GM18909 (cell line): ENCODE results near the gene CTPS1.

Experiments
- ATAC-seq: cut with Tn5 transposase; IDR thresholded peaks from one replicate; pipeline ENCODE4 v1.9.1; 2021; ENCODE audit warnings: mild to moderate bottlenecking; ENCODE audit not compliant: unreplicated experiment, poor library complexity

Gene CTPS1

DNA sequence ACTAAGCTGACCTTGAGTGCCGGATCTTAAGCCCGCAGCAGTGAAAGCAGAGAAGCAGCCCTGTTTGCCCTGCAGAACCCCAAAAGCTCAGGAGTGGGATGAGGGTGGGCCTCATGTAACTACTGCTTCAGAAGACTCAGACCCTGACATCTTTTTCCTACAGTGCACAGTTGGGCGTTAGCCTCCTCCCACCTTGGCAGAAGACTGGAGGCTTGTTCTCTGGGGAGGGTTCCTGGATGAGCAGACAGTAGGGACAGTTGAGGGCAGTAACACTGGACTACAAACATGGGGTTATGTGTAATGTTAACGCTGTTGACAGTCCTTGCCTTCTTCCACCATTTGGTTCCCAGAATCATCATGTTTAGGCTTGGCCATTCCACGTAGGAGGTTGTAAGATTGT, 9.6 kb downstream of the CTPS1 start:
- no peak for ATAC-seq

DNA sequence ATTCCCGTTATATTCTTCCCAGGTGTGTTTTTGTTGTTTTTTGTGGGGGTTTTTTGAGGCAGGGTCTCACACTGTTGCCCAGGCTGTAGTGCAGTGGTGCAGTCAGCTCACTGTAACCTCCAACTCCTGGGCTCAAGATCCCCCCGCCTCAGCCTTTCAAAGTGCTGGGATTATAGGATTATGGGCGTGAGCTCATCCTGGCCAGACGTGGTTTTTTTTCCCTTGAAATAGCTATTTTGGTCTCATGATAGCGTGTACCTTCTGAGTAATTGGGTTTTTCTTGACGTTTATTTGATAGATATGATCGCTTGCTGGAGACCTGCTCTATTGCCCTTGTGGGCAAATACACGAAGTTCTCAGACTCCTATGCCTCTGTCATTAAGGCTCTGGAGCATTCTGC, 17.6 kb downstream of the CTPS1 start:
- ATAC-seq, result no peak

DNA sequence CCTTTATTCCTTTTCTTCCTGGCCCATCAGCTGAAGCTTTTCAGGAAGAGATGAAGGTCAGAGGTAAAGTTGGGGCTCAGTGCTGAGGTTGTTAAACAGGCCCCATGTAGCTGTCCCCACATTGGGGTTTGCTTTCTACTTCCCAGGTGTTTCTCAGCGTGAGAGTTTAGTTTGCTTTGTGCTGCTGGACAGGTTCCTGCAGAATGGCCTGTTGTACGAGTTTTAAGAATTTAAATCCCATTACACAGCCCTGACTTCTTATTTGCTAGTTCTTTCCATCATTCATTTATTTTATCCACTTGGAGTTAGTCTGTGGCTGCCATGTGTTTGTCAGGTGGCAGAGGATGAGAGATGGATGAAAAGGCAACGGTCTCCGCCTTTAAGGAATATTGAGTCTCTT, 19.2 kb downstream of the CTPS1 start:
- ATAC-seq, result no peak

DNA sequence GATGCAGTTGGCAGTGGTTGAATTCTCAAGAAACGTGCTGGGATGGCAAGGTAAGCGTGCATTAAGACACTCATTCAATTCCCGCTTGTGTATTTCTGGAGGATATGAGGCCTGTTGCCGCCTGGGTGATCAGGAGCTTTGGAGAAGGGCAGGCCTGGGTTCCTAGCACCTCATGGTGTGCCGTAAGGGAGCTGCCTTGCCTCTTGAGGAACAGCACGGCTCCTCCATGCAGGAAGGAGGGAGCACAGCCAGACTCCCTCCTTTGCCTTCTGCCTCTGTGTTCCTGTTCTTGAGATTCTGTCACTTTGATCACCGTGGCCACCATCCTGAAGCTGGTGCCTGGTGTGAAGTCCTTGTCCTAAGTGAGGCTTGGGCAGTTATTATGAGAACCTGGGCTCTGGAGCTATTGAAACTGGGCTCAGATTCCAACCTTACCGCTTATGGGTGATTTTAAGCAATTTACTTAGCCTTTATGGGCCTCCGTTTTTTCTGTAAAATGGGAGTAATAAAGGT, 23.7 kb downstream of the CTPS1 start:
- ATAC-seq, result no peak

DNA sequence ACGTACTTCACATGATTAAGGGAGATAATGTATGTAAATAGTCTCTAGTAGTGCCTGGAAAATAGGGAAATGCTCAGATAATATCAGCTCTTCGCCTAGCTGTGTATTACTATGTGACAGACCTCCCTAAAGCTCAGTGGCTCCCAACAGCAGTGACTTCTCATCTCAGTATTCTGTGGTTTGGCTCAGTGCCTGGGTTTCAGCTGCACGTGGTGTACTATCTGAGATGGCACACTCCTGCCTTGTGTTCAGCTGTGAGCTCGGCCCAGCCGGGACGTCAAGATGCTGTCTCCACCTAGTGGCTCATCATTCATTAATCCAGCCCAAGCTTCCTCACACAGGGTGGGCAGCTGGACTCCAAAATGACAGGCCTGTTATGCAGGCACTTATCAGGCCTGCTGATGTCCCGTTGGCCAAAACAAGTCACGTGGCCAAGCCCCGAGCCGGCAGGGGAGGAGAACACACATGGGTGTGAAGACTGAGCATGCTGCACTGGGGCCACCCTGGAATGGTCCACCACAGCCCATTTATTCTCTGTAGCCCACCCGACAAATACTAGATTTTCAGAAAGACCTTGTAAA, 24.2 kb downstream of the CTPS1 start:
- ATAC-seq, result peak; percentile 98

DNA sequence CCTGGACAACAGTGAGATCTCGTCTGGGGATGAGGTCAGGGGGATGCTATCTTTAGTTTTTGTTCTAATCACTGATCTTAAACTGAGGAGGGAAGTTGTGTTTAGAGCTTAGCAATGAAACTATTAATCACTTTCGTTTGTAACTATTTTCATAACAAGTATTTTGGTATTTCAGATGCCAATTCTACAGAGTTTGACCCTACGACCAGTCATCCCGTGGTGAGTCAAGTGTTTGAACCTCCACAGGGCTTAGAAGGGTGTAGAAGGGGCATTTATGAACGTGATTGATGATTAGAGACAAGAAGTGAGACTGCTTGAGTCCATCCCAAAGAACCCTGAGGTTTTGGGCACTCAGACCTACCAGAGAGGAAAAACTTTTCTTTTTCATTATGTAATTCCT, 26.4 kb downstream of the CTPS1 start:
- no peak for ATAC-seq

DNA sequence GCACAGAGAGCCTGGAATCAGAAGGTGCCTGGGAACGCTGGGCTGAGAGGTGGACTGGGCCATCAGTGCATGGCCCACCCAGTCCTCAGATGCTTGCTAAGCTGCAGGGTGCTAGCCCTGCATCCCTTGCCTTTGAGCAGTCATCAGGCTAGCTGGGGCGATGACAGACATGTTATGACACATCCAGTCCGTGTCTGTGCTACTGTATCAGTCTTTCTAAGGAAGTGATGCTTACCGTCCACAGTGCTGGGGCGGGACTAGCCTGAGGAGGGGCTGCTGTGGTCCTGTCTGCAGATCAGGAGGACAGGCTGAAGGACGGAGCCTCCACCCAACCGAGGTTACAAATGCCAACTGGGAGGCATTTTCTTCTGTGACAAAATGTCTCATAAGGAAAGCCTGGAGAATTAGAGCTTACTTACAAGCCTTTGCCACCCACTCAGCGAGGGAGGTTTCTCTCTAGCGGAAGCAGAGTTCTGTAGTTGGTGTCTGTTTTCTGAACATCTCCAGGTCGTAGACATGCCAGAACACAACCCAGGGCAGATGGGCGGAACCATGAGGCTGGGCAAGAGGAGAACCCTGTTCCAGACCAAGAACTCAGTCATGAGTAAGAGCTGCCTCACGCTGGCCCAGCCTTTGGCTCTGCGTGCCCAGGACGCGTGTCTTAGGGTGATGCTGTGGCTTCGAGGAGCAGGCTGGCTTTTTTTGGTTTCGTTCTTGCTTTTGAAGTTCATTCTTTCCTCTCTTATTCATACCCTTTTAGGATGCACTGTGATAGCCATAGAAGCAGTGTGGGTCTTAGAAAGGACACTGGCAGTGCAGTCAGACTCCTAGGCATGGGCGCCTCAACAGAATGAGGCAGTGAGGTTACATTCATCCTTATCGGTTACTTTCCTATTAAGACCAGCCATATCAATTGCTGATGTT, 27.7 kb downstream of the CTPS1 start:
- ATAC-seq, result no peak

DNA sequence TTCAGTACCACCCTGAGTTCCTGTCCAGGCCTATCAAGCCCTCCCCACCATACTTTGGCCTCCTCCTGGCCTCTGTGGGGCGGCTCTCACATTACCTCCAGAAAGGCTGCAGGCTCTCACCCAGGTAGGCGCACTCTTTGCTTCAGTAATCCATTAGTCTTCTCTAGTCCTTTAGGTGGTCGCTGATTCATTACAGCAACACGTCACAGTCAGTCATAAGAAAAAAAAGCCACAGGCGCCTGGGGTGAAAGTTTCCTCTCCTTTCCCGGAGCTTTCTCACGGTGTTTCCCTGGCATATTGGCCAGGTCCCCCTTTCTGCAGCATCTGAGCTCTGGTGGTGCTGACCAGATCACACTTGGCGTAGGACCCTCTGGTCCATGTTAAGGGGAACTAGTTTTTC, 30.0 kb downstream of the CTPS1 start:
- ATAC-seq, result no peak

DNA sequence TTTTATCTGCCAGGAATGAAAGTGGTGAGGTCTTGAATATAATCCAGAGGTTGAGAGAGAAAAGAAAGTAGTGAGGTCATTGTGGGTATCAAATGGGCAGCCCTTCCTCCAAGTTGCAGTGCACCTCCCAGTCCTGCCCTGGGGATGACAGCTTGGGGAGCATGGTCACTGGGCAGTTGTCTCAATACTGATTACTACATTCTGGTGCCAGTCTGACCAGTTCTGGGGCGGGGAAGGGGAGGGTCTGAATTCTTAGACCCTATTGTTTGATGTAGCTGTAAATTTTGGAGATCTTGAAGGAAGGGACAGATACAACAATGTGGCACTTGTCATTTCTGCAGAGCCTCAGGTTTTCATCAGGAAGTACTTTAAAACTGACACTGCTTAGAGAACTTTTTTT, 30.8 kb downstream of the CTPS1 start:
- no peak for ATAC-seq

DNA sequence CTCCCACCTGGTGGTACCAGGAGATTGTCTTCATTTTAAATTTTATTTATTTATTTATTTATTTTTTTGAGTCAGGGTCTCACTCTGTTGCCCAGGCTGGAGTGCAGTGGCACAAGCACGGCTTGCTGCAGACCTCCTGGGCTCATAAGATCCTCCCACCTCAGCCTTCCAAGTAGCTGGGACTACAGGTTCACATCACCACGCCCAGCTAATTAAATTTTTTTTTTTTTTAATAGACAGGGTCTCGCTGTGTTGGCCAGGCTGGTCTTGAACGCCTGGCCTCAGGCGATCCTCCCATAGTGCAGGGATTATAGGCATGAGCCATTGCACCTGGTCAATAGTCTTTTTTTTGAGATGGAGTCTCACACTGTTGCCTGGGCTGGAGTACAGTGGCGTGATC, 33.5 kb downstream of the CTPS1 start:
- no peak for ATAC-seq

DNA sequence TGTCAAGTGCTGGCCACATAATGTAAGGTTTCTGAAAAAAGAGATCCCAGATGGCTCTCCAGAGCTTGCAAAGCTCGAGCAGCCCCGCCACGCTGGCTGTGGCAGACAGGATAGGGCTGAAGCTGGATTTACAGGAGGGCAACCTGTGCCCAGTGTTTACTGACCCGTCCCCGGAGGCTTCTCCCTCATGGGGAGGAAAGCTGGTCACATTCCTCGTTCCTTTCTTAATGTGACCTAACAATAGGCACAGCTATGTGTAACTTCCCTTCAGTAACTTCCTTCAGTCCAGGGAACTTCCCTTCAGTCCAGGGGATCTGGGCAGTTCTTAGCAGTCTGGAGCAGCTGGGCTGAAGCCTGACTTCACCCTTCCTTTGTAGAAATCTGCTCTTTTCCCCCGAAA, 34.3 kb downstream of the CTPS1 start:
- ATAC-seq, result no peak

DNA sequence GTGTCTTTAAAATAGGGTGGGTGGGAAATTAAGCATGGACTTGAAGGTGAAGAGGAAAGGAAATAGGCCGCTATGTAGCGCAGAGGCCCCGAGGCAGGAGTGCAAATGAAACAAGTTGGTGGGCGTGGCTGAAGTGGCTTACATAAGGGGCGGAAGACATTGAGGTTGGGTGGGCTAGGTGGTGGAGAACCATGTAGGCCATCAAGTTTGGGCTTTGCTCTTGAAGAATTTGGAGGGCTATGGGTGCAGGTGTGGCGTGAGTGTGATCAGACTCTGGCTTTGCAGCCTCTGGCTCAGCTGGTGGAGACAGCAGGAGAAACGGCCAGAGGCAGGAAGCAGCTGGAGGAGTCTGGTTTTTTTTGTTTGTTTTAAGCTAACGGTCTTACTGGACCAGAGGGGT, 35.4 kb downstream of the CTPS1 start:
- no peak for ATAC-seq

DNA sequence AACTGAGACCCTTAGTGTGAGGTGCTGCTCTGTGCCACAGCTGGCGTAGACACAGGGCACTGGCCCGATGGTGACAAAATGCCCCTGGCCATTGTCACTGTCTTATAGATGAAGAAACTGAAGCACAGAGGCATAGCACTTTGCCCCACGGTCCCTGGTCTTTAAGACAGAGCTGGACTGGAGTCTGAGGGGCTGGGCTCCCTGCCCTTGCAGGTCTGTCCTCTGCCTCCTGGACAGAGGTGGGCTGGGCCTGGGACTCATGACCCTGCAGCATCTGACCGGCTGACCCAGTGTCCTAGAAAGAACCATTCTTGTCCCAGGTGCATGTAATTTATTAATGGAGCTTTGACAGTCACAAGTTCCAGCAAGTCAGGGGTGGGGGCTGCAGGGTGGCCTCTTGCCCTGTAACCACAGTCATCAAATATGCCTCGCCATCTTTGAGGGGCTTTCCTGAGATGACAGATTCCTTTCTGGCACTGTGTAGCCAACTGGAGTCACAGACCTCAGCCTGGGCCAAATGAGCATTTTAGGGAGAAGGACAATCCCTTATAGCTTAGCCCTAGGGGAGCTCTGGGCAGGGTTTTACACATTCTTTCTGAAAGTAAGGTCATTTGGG, 35.9 kb downstream of the CTPS1 start:
- no peak for ATAC-seq

DNA sequence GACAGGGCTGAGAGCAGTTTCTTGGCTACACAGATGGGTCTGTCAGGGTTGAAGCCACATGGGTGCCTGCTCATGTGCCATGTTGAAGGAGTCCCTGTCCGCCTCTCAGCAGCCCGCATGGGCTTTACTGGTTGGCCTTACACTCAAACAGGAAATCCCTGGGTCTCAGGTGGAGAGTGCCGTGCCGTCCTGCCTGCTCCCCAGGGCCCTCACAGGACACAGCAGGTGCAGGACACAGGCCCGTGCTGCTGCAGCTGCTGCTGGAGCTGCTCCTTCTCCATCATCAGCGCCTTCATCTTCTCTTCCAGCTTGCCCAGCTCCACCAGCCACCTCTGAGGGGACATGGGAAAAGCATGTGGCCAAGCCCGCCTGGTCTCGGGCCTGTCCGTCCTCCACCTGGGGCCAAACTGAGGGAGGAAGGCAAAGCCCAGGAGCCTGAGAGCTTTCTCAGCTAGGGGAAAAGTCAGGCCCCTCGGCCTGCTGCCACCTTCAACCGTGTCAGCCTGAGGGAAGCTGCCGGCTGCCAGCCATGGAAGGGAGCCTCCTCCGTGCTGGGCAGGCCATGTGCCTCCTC, 36.5 kb downstream of the CTPS1 start:
- no peak for ATAC-seq

DNA sequence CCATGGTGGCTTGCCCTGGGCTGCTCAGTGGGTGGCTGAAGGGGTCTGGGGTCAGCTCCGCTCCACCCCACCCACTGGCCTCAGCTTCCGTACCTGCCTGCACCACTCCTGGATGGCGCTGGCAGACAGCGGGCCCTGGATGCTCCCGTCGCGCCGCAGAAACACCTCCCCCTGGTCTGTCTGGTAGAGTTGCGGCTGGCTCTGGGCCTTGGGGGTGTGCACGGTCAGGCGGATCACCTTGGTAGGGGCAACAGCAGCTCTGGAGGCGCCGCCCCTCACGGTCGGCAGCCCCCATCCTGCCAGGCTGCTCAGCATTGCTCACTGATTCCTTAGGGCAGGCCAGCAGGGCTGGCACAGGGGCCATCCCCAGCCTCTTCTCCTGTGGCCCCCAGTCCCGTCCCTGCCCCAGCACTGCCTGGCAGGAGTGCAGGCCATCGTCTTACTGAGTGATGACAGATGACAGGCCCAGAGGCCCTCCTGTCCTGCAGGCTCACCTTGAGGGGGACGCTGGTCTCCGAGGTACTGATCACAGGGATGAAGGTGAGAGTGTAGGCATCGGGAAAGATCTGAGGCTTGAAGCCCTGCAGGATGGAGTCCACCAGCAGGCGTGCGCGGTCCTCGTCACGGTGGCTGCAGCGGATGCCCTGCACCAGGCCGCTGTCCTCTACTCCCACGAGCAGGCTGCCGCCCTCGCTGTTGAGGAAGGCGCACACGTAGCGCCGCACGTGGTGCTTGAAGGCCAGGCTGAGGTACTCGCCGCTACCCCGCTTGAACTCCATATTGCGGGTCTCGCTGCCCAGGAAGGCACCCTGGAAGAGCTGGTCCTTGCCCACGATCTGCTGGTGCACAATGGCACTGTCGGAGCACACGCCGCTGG, 37.9 kb downstream of the CTPS1 start:
- no peak for ATAC-seq

DNA sequence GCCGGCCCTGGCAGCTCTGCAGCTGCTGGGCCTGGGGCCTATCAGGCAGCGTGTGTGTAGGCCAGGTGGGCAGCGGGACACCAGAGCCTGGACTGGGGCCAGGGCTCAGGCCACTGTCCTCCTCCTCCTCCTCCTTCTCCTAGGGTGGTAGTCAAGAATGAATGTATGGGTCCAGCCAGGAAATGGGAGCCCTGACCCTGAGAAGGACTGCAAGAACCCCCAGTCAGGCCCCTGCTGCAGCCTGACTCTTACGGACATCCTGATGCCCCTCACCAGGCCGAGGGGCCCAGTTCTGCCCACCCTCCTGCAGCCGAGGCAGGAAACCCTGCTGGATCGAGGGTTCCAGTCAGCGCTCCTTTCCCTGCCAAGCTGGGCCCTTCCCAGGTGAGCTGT, 38.5 kb downstream of the CTPS1 start:
- ATAC-seq, result no peak

DNA sequence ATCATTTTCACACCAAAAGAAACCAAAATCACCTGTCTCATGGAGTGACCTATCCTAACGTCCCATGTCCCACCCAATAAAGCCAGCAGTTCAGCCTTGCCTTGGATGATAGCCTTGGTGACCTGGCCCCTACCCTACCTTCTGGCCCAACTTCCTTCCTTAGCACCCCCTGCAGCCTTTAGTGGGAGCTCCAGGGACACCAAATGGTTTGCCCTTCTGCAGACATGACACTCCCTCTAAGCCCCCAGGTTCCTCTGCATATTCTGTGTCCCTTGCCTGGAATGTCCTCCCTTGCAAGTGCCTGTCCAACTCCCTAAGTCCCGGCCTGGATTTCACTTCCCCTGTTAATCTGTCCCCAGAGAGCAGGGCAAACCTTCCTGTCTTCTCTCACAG, 39.9 kb downstream of the CTPS1 start:
- ATAC-seq, result no peak

DNA sequence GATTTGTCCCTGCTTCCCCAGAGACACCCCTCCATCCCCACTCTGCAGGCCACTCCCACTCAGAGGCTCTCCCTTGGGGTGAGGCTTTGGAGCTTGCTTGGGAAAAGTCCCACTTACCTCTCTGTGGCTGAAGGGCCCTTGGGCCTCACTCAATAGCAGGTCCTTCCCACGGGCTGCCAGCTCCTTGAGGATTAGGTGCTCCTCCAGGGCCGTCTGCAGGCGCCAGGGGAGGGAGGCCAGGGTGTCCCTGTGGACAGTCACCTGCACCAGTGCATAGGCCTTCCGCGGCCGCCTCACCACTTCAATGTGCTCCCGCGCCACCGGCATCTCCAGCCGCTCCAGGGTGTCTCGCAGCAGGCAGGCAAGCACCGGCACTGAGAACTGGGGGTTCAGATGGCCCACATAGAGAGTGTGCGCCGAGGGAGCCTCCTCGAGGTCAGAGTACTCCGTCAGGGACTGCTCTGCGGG, 40.6 kb downstream of the CTPS1 start:
- no peak for ATAC-seq

DNA sequence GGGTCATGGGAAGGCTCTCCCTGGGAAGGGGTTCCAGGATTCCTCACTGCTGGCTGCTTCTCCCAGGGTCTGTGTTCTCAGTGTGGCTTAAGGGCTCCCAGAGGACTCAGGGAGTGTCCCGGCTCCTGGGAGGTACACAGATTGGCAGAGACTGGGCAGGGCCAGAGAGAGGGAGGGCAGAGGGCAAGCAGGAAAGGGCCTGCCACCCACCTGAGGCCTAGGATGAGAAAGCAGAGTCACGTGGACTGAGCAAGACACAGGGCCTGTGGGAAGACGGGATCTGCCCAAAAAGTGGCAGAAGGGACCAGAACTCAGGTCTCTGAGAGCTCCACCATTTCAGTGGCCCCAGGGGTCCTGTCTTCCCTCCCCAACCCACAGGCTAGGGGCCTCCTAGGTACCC, 41.2 kb downstream of the CTPS1 start:
- ATAC-seq, result no peak
